Panc1 (cell line): Measurements from ENCODE around the gene PDZD2. TPM values are rescaled to one million over a fixed set of nuclear protein-coding genes. Genes with fewer than 3 reads are reported as not detected.

Source experiments
- ATAC-seq: fragments of 200-7000 bp; cut with Tn5 transposase; 2 replicates; pipeline ENCODE4 v1.9.1; 2020; ENCODE audit warnings: mild to moderate bottlenecking, moderate library complexity
- BruUV-seq: library from RNA; stranded (reverse); fragments of 400-500 nt; replicated peaks from 2 replicates; lab custom pipeline; 2021; lab: Mats Ljungman, UMichigan
- CTCF ChIA-PET: fragments of 300-600 bp; sonication (Branson Sonifier 250); formaldehyde crosslinking; loops from one replicate; lab custom pipeline; 2022; ENCODE audit warnings: antibody characterized with exemption; lab: Charles Lee
- POLR2A ChIA-PET: fragments of 300-600 bp; sonication (Branson Sonifier 250); formaldehyde crosslinking; loops from one replicate; lab custom pipeline; 2022; ENCODE audit warnings: antibody characterized with exemption; lab: Charles Lee
- DNase-seq: peaks from one replicate; pipeline ENCODE4 v3.0.0-alpha.2; 2010; ENCODE audit warnings: low read depth, low spot score
- H3K27ac ChIP-seq: 2 replicates; pipeline ENCODE4 v1.5.1; 2011; ENCODE audit warnings: mild to moderate bottlenecking, low read length, inconsistent platforms
- H3K27me3 ChIP-seq: fragments of 200-500 bp; sonication (Bioruptor generic); 2 replicates; pipeline ENCODE4 v1.6.0; 2014; ENCODE audit warnings: low read length, inconsistent platforms; ENCODE audit not compliant: control insufficient read depth, insufficient read depth
- H3K36me3 ChIP-seq: fragments of 200-500 bp; sonication (Bioruptor generic); 2 replicates; pipeline ENCODE4 v1.5.1; 2014; ENCODE audit warnings: inconsistent platforms, mild to moderate bottlenecking, low read length, moderate library complexity; ENCODE audit not compliant: control insufficient read depth, insufficient read depth
- H3K4me1 ChIP-seq: 2 replicates; pipeline ENCODE4 v1.5.1; 2011; ENCODE audit warnings: inconsistent platforms, mild to moderate bottlenecking, low read length, moderate library complexity; ENCODE audit not compliant: control insufficient read depth, insufficient read depth
- H3K4me3 ChIP-seq, 2 experiments: 2 replicates each; pipeline ENCODE4 v1.5.1; 2011 to 2012; ENCODE audit warnings: low read depth in 2 of 2, low read length in 2 of 2, mild to moderate bottlenecking in 2 of 2, inconsistent platforms in 1 of 2, moderate library complexity in 1 of 2
- H3K9me3 ChIP-seq: fragments of 200-500 bp; sonication (Bioruptor generic); 2 replicates; pipeline ENCODE4 v1.5.1; 2014; ENCODE audit warnings: low read depth, mild to moderate bottlenecking, inconsistent platforms, low read length, moderate library complexity; ENCODE audit not compliant: control insufficient read depth, insufficient read depth
- CTCF ChIP-seq: fragments of 450-650 bp; IDR thresholded peaks from 2 replicates; pipeline ENCODE4 v1.5.1; 2017; ENCODE audit warnings: mild to moderate bottlenecking
- POLR2AphosphoS5 ChIP-seq: IDR thresholded peaks from 2 replicates; pipeline ENCODE4 v1.6.1; 2012; ENCODE audit warnings: mild to moderate bottlenecking, low read depth, low read length, moderate library complexity
- REST ChIP-seq, 2 experiments: IDR thresholded peaks; 2 replicates each; pipeline ENCODE4 v1.6.1; 2011 to 2012; ENCODE audit warnings: low read depth in 2 of 2, control low read depth in 1 of 2, low read length in 1 of 2, mild to moderate bottlenecking in 1 of 2, moderate library complexity in 1 of 2; ENCODE audit not compliant: insufficient read depth in 1 of 2
- SIN3A ChIP-seq: IDR thresholded peaks from 2 replicates; pipeline ENCODE4 v1.6.1; 2012; ENCODE audit warnings: low read depth, mild to moderate bottlenecking, low read length, moderate library complexity, borderline replicate concordance; ENCODE audit not compliant: insufficient read depth
- TCF7L2 ChIP-seq: IDR thresholded peaks from 2 replicates; pipeline ENCODE4 v1.6.1; 2011; ENCODE audit warnings: mild to moderate bottlenecking, low read depth, low read length, inconsistent platforms
- in situ Hi-C: cut with HindIII; loops from 2 replicates; pipeline ENCODE4 v1.10.0; 2016; ENCODE audit warnings: low sequenced_read_pairs, low pct_unique_long_range_greater_than_20kb
- intact Hi-C: fragments of 100-400 bp; cut with micrococcal nuclease; formaldehyde crosslinking; loops from one replicate; pipeline ENCODE4 v1.10.0; 2022; ENCODE audit not compliant: unreplicated experiment
- total RNA-seq: library from RNA; stranded (reverse); gene quantifications from one replicate; pipeline ENCODE4 v1.2.1, GENCODE V29; 2021; ENCODE audit not compliant: unreplicated experiment

Gene PDZD2
- total RNA-seq, 1 experiment from 2014 or later: 0.10 TPM

- DNase-seq: no peak
- no peak overlapping the region for H3K27ac ChIP-seq
- no peaks in the 10 kb centered on the region for H3K36me3 ChIP-seq
- intact Hi-C loops: no loop called here
- in situ Hi-C loops: no loop called here
- H3K4me1 ChIP-seq: no peaks in the 10 kb centered on the region
- ATAC-seq: no peak
- H3K9me3 ChIP-seq: no peaks in the 10 kb centered on the region
- H3K4me3 ChIP-seq: no peak overlapping the region
- H3K27me3 ChIP-seq: peaks cover 5% of the 10 kb centered on the region
- TF ChIP-seq POLR2AphosphoS5 (no peak), CTCF (no peak), TCF7L2 (no peak), REST (IDR thresholded peaks at IDR 0.05; ENCODE audit: insufficient read depth in 1 of 2, low read depth in 2 of 2, low read length in 1 of 2) (no peak), SIN3A (no peak)
- ChIA-PET CTCF (no interaction called here), POLR2A (no interaction called here)
- BruUV-seq: no TSS peak
Observed at GRCh38 chr5:31625394-31625793, 13.5 kb upstream of the PDZD2 start.

GRCh38 chr5:31626156-31626555 lies 12.8 kb upstream of the PDZD2 start:
- POLR2A ChIA-PET: interaction anchor here (0.7 kb wide), 1 partner anchor 9 kb away, joined by 3 read pairs; no protein-coding TSS in a partner anchor
- in situ Hi-C loops: no loop called here
- no peak for TF ChIP-seq SIN3A
- no peak for TF ChIP-seq TCF7L2
- TF ChIP-seq POLR2AphosphoS5: no peak
- no peak for TF ChIP-seq REST (IDR thresholded peaks at IDR 0.05; ENCODE audit: insufficient read depth in 1 of 2, low read depth in 2 of 2, low read length in 1 of 2)
- no peak for TF ChIP-seq CTCF
- DNase-seq: no peak
- Histone ChIP-seq H3K36me3 (no peaks in the 10 kb centered on the region), H3K27me3 (peaks cover 5% of the 10 kb centered on the region), H3K4me3 (no peak overlapping the region), H3K9me3 (no peaks in the 10 kb centered on the region), H3K4me1 (no peaks in the 10 kb centered on the region), H3K27ac (no peak overlapping the region)
- CTCF ChIA-PET: interaction anchor here (0.5 kb wide), 1 partner anchor 191 kb away, joined by 7 read pairs; no protein-coding TSS in a partner anchor
- no peak for ATAC-seq
- no TSS peak for BruUV-seq
- intact Hi-C loops: no loop called here
